Breast epithelium (tissue), 4 donors: Measurements from ENCODE around the gene EGFL7. TPM values are rescaled to one million over a fixed set of nuclear protein-coding genes. Genes with fewer than 3 reads are reported as not detected.
A peak's percentile ranks its signal among the peaks of the same experiment; 100 is the strongest.

Experiments used
- DNase-seq, 2 donors: peaks; one replicate each; pipeline ENCODE4 v3.0.0-alpha.2; 2019; ENCODE audit warnings: low spot score in 2 of 2
- H3K27ac ChIP-seq, 2 donors: fragments of 200-600 bp; sonication (generic) in 1 of 2; one replicate each; pipeline ENCODE4 v1.5.1; 2016 to 2019; ENCODE audit warnings: mild to moderate bottlenecking in 1 of 2
- H3K27me3 ChIP-seq, 2 donors: fragments of 200-600 bp; sonication (generic) in 1 of 2; one replicate each; pipeline versions ENCODE4 v1.5.1 to v1.6.0; 2017 to 2019; ENCODE audit warnings: control low read depth in 1 of 2, mild to moderate bottlenecking in 1 of 2
- H3K36me3 ChIP-seq: fragments of 200-600 bp; one replicate; pipeline ENCODE4 v1.5.1; 2019
- H3K4me1 ChIP-seq, 2 donors: fragments of 200-600 bp; sonication (generic); one replicate each; pipeline ENCODE4 v1.5.1; 2016 to 2019; ENCODE audit warnings: control low read depth in 1 of 2
- H3K4me3 ChIP-seq, 3 donors: fragments of 200-600 bp; sonication (generic); 1 replicate in 2 of 3; 2 replicates in 1 of 3; pipeline ENCODE4 v1.5.1; 2016 to 2019; ENCODE audit warnings: mild to moderate bottlenecking in 3 of 3, moderate library complexity in 2 of 3
- H3K9me3 ChIP-seq, 2 donors: fragments of 200-600 bp; sonication (generic) in 1 of 2; one replicate each; pipeline ENCODE4 v1.5.1; 2016 to 2019; ENCODE audit warnings: control low read depth in 1 of 2
- CTCF ChIP-seq, 3 donors: fragments of 450-650 bp; IDR thresholded peaks; one replicate each; pipeline ENCODE4 v1.5.1; 2016 to 2017; ENCODE audit warnings: antibody characterized with exemption in 3 of 3, mild to moderate bottlenecking in 3 of 3, moderate library complexity in 3 of 3
- POLR2A ChIP-seq: fragments of 450-650 bp; IDR thresholded peaks from one replicate; pipeline ENCODE4 v1.6.1; 2016; ENCODE audit warnings: antibody characterized with exemption, mild to moderate bottlenecking, moderate library complexity
- POLR2AphosphoS5 ChIP-seq, 3 donors: sonication (generic); formaldehyde crosslinking; IDR thresholded peaks; one replicate each; pipeline ENCODE4 v1.6.1; 2017; ENCODE audit warnings: antibody characterized with exemption in 3 of 3
- intact Hi-C: fragments of 100-400 bp; cut with DNase I; formaldehyde crosslinking; loops from one replicate; pipeline ENCODE4 v1.15.1; 2023; ENCODE audit warnings: low total_unique reads
- total RNA-seq, 3 donors: library from RNA; depleted of rRNA; stranded (reverse); fragments of >200 nt; gene quantifications; one replicate each; pipeline ENCODE4 v1.1.0, GENCODE V29; 2016

The EGFL7 gene
- total RNA-seq, 3 donors from 2014 or later, result 48.9 to 138 (median 53.4) TPM

DNA sequence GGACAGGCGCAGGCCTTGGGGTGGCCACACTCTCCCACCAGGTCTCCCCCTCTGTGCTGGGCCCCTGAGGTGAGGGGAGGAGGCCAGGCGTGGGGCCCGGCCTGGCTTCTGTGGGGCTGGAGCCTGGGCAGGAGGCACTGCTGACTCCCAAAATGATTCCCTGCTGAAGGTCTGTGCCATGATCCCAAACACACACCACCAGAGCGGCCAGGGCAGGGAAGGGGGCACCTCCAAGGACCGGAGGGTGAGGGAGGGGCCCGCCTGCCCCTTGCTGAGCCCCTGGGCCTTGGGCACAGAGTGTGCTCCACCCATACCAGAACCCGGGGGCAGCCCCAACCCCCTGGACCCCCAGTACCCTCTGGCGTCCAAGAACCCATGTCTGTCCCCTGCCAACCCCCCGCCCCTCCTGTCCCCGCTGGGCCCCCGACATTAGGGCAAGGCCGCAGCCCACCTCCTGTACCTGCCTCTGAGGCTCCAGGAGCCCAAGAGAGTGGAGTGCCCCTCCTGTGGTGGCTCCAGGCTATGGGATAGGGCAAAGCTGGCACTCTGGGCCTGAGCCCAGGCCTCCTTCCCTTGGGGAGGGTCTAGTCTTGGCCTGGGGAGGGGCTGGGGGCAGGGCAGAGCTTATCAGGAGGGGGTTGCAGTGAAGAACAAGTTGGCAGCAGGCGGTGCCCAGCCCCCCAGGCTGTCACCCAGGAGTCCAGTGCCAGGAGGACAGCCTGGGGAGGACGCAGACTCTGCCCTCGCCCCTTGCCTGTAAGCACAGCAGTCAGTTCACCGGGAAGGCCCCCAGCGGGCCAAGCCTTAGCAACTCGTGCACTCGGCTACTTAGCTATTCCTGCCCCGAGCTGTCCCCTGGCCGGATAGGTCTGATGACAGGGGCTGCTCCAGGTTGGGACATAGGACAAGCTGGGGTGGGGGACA is 2.6 kb upstream of the EGFL7 start:
- Histone ChIP-seq H3K36me3 (no peaks in the 10 kb centered on the region), H3K4me1 (no peaks in the 10 kb centered on the region), H3K27ac (peak overlapping the region in 1 of 2 donors; percentile 87), H3K4me3 (peak overlapping the region; percentile 5 to 69 (median 31)), H3K9me3 (no peaks in the 10 kb centered on the region), H3K27me3 (peaks cover 0 to 76% of the 10 kb centered on the region in 2 donors)
- TF ChIP-seq CTCF (IDR thresholded peaks at IDR 0.05) (no peak), POLR2A (no peak), POLR2AphosphoS5 (IDR thresholded peaks at IDR 0.05) (no peak)
- no peak for DNase-seq
- intact Hi-C loops, result loop anchor here (10.0 kb wide), 1 partner anchor 1845 kb away; no protein-coding TSS in a partner anchor

DNA sequence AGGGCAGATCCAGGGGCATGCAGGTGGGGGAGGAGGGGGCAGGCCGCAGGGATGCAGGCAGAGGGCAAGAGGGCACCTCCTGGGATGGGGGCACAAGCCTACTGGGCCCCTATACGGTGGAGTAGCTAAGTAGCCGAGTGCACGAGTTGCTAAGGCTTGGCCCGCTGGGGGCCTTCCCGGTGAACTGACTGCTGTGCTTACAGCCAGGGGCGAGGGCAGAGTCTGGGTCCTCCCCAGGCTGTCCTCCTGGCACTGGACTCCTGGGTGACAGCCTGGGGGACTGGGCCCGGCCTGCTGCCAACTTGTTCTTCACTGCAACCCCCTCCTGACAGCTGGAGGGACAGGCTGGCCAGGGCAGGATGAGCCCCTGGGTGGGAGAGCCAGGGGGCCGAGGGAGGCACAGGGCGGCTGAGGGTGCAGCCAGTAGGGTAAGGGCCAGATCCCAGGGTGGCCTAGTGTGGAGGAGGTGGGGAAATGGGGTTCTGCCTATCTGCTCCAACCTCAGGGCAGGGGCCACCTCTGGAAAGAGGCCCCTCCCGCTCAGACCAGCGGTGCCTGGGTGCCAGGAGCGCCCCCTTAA is 1.7 kb upstream of the EGFL7 start:
- H3K9me3 ChIP-seq, result no peaks in the 10 kb centered on the region
- H3K4me3 ChIP-seq, result peak overlapping the region in 2 of 3 donors; percentile 51 to 69
- H3K27me3 ChIP-seq, result peaks cover 0 to 71% of the 10 kb centered on the region in 2 donors
- H3K4me1 ChIP-seq, result no peaks in the 10 kb centered on the region
- TF ChIP-seq CTCF (IDR thresholded peaks at IDR 0.05), result no peak
- no peak for TF ChIP-seq POLR2AphosphoS5 (IDR thresholded peaks at IDR 0.05)
- no peak for TF ChIP-seq POLR2A
- peak overlapping the region in 1 of 2 donors; percentile 87 for H3K27ac ChIP-seq
- intact Hi-C loops, result no loop called here
- no peaks in the 10 kb centered on the region for H3K36me3 ChIP-seq
- no peak for DNase-seq

DNA sequence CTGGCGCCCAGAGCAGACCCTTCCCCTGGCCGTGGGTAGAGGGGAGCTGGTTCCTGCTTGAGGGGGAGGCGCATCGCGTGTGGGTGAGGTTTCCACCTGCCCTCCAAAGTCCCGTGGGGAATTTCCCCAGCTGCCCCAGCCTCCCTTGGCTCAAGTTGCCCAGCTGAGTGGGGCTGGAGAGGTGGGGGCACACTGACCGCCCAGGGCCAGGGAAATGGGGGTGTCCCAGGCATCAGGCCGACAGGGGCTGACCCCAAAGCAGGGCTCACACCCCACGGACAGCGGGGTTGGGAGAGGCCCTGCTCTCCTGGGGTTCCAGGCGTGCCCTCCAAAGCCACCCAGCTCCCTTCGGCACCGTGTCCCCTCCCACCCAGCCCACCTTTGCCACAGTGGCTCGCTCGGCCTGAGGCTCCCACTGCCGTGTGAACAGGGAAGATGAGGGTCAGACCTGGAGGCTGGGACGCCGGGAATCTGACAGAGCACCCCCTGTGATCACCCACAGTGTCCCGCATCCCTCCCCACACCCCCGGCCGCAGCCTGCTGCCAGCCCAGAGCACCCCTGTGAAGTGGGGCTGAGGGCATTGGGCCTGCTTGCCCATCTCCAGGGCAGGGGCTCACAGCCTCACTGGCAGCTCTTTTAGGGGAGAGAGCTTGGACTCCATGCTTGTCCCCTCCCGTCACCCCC is 933 bp upstream of the EGFL7 start:
- Histone ChIP-seq H3K36me3 (no peaks in the 10 kb centered on the region), H3K27me3 (peaks cover 0 to 66% of the 10 kb centered on the region in 2 donors), H3K9me3 (no peaks in the 10 kb centered on the region), H3K4me3 (peak overlapping the region; percentile 47 to 69 (median 51)), H3K27ac (peak overlapping the region; percentile 10 to 87), H3K4me1 (peaks cover 0 to 4% of the 10 kb centered on the region in 2 donors)
- intact Hi-C loops, result no loop called here
- DNase-seq, result no peak
- TF ChIP-seq POLR2AphosphoS5 (IDR thresholded peaks at IDR 0.05) (no peak), CTCF (IDR thresholded peaks at IDR 0.05) (no peak), POLR2A (no peak)

GRCh38 chr9:136662326-136662655 is 425 bp upstream of the EGFL7 start:
- Histone ChIP-seq H3K4me1 (peaks cover 0 to 4% of the 10 kb centered on the region in 2 donors), H3K27me3 (peaks cover 0 to 67% of the 10 kb centered on the region in 2 donors), H3K36me3 (no peaks in the 10 kb centered on the region), H3K9me3 (no peaks in the 10 kb centered on the region), H3K27ac (peak overlapping the region; percentile 10 to 87), H3K4me3 (peak overlapping the region; percentile 47 to 69 (median 51))
- no peak for DNase-seq
- TF ChIP-seq POLR2AphosphoS5 (IDR thresholded peaks at IDR 0.05) (no peak), POLR2A (no peak), CTCF (IDR thresholded peaks at IDR 0.05) (no peak)
- intact Hi-C loops, result no loop called here
